Measurements from ENCODE around the gene AFMID. TPM values are rescaled to one million over a fixed set of nuclear protein-coding genes. Genes with fewer than 3 reads are reported as not detected.
A peak's percentile ranks its signal among the peaks of the same experiment; 100 is the strongest.

The AFMID gene
- total and polyA plus RNA-seq, 4 donors: 18.1 to 45.4 (median 29.3) TPM

DNA sequence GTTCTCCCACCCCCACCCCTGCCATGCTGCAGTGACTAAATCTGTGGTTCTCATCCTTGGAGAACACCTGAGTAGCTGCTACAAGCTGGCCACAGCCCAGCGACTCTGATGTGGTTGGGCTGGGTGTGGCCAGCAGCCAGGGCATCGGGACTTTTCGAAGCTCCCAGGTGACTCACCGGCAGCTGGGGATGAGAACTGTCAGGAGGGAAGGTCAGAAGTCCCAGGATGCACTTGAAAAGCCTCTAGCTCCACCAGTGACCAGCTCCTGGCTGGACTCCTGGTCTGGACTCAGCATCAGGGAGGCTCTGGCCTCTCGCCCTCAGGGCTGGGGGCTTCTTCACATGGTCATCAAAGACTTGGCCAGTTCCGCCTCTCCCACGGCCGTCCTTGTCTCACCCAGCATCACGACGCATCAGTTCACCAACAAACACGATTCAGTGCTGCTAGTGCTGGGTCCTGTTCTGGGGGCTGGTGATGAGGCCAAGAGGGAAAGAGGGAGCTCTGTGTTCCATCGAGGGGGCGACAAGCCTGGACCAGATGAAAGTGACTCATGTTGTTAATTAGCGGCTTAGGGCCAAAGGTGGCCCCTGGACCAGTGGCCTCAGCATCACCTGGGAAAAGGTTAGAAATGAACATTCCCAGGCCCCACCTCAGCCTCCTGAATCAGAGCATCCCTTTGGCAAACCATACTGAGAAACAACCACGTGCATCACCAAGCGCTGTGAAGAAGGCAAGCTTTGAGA lies 44.9 kb upstream of the AFMID start:
- Histone ChIP-seq H3K4me1 (ENCODE audit: control insufficient read depth in 1 of 2, insufficient read depth in 2 of 2, low read length in 2 of 2) (no peaks in the 10 kb centered on the region), H3K36me3 (ENCODE audit: control insufficient read depth in 1 of 2, insufficient read depth in 2 of 2, low read length in 1 of 2) (no peaks in the 10 kb centered on the region), H3K27ac (ENCODE audit: low read depth in 1 of 2, low read length in 2 of 2) (no peak overlapping the region), H3K9me3 (ENCODE audit: control insufficient read depth, low read length) (no peaks in the 10 kb centered on the region), H3K4me3 (ENCODE audit: low read length in 2 of 2) (no peak overlapping the region), H3K27me3 (ENCODE audit: control insufficient read depth in 1 of 2, insufficient read depth in 2 of 2, low read length in 1 of 2) (no peaks in the 10 kb centered on the region)
- DNase-seq (no peak), ATAC-seq (ENCODE audit: low FRiP score) (no peak)
- 88 to 91% methylated on average over 16 of the region's 16 CpGs for WGBS, 2 donors
- intact Hi-C loops (cut with DNase I): no loop called here

GRCh38 chr17:78143214-78144146 lies 43.7 kb upstream of the AFMID start:
- Histone ChIP-seq H3K9me3 (ENCODE audit: control insufficient read depth, low read length) (no peaks in the 10 kb centered on the region), H3K4me3 (ENCODE audit: low read length in 2 of 2) (no peak overlapping the region), H3K4me1 (ENCODE audit: control insufficient read depth in 1 of 2, insufficient read depth in 2 of 2, low read length in 2 of 2) (no peaks in the 10 kb centered on the region), H3K27me3 (ENCODE audit: control insufficient read depth in 1 of 2, insufficient read depth in 2 of 2, low read length in 1 of 2) (no peaks in the 10 kb centered on the region), H3K36me3 (ENCODE audit: control insufficient read depth in 1 of 2, insufficient read depth in 2 of 2, low read length in 1 of 2) (no peaks in the 10 kb centered on the region), H3K27ac (ENCODE audit: low read depth in 1 of 2, low read length in 2 of 2) (no peak overlapping the region)
- DNase-seq (no peak), ATAC-seq (ENCODE audit: low FRiP score) (no peak)
- WGBS, 2 donors: 94 to 97% methylated on average over 21 of the region's 21 CpGs
- intact Hi-C loops (cut with DNase I): no loop called here

DNA sequence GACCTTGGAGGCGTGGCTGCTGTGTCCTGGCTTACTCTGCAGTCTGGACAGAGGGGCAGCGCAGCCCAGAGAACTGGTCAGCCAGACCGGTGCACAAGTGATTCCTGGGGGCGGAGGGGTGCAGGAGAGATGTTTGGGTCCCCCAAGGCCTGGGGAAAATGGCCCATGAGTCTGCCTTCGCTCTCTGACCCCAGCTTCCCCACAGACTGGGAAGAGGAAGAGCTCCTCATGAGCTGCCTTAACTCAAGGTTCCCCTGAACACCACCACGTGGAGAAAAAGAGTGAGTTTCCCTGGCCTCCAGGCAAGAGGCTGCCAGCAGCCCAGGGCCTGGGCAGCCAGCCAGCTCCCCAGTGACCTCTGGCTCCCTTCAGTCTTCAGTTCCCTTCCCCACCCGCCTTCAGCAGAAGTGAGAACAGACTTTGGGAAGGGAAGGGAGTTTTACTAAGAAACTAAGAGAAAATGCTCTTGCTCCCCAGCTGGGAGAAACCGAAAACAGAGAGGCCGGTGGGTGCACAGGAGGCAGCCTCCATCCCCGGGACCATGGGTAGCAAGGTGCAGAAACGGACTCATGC lies 42.9 kb upstream of the AFMID start:
- Histone ChIP-seq H3K9me3 (ENCODE audit: control insufficient read depth, low read length) (no peaks in the 10 kb centered on the region), H3K4me1 (ENCODE audit: control insufficient read depth in 1 of 2, insufficient read depth in 2 of 2, low read length in 2 of 2) (no peaks in the 10 kb centered on the region), H3K27me3 (ENCODE audit: control insufficient read depth in 1 of 2, insufficient read depth in 2 of 2, low read length in 1 of 2) (no peaks in the 10 kb centered on the region), H3K4me3 (ENCODE audit: low read length in 2 of 2) (no peak overlapping the region), H3K36me3 (ENCODE audit: control insufficient read depth in 1 of 2, insufficient read depth in 2 of 2, low read length in 1 of 2) (no peaks in the 10 kb centered on the region), H3K27ac (ENCODE audit: low read depth in 1 of 2, low read length in 2 of 2) (no peak overlapping the region)
- WGBS, 2 donors: 56 to 58% methylated on average over 11 of the region's 11 CpGs
- intact Hi-C loops (cut with DNase I): no loop called here
- ATAC-seq (ENCODE audit: low FRiP score) (peak; percentile 77), DNase-seq (peak; percentile 92)

GRCh38 chr17:78144736-78145641 lies 42.2 kb upstream of the AFMID start:
- no peaks in the 10 kb centered on the region for H3K27me3 ChIP-seq (ENCODE audit: control insufficient read depth in 1 of 2, insufficient read depth in 2 of 2, low read length in 1 of 2)
- no peaks in the 10 kb centered on the region for H3K36me3 ChIP-seq (ENCODE audit: control insufficient read depth in 1 of 2, insufficient read depth in 2 of 2, low read length in 1 of 2)
- H3K9me3 ChIP-seq (ENCODE audit: control insufficient read depth, low read length): no peaks in the 10 kb centered on the region
- H3K4me3 ChIP-seq (ENCODE audit: low read length in 2 of 2): no peak overlapping the region
- intact Hi-C loops (cut with DNase I): no loop called here
- H3K27ac ChIP-seq (ENCODE audit: low read depth in 1 of 2, low read length in 2 of 2): no peak overlapping the region
- ATAC-seq (ENCODE audit: low FRiP score) (peak; percentile 30), DNase-seq (peak in 1 of 2 donors; percentile 53)
- 60 to 65% methylated on average over 18 of the region's 18 CpGs for WGBS, 2 donors
- no peaks in the 10 kb centered on the region for H3K4me1 ChIP-seq (ENCODE audit: control insufficient read depth in 1 of 2, insufficient read depth in 2 of 2, low read length in 2 of 2)

DNA sequence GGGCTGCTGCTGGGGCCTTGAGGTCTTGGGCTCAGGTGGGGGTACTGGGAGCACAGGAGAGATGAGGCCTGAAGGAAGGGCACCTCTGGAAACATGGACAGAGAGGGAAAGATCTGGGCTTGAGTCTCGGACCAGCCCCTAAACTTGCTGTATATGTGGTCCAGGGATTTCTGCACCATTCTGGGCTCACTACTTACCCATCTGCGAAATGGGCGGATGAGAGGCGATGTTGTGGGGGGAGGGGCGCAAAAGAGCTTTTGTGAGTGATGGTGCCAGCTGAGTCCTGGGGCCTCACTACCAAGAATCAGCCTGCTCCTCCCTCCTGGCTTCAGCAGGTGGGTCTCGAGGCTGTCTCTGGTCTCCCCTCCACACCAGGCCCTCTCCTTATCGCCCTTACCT lies 40.7 kb upstream of the AFMID start:
- 95 to 98% methylated on average over 7 of the region's 7 CpGs for WGBS, 2 donors
- intact Hi-C loops (cut with DNase I): no loop called here
- no peak overlapping the region for H3K4me3 ChIP-seq (ENCODE audit: low read length in 2 of 2)
- no peaks in the 10 kb centered on the region for H3K9me3 ChIP-seq (ENCODE audit: control insufficient read depth, low read length)
- no peaks in the 10 kb centered on the region for H3K4me1 ChIP-seq (ENCODE audit: control insufficient read depth in 1 of 2, insufficient read depth in 2 of 2, low read length in 2 of 2)
- DNase-seq (no peak), ATAC-seq (ENCODE audit: low FRiP score) (no peak)
- no peaks in the 10 kb centered on the region for H3K36me3 ChIP-seq (ENCODE audit: control insufficient read depth in 1 of 2, insufficient read depth in 2 of 2, low read length in 1 of 2)
- H3K27ac ChIP-seq (ENCODE audit: low read depth in 1 of 2, low read length in 2 of 2): no peak overlapping the region
- no peaks in the 10 kb centered on the region for H3K27me3 ChIP-seq (ENCODE audit: control insufficient read depth in 1 of 2, insufficient read depth in 2 of 2, low read length in 1 of 2)

DNA sequence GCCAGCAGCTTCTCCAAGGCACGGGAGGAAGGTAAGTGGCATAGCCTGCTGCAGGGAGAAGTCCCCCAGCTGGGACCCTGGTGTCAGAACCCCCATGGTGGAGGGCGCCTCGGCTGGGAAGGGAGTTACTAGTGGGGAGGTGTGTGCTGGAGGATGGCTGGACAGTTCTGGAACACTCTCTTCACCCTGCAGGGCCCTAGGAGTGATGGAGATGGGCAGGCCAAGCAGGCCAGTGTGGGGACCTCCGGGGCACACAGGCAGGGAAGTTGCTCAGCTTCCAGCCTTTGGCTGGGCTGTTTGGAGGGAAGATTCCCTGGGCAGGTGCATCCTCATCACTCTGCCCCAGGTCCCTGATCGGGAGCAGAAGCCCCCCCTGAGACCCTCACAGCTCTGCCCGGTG lies 40.3 kb upstream of the AFMID start:
- H3K27me3 ChIP-seq (ENCODE audit: control insufficient read depth in 1 of 2, insufficient read depth in 2 of 2, low read length in 1 of 2): no peaks in the 10 kb centered on the region
- no peaks in the 10 kb centered on the region for H3K4me1 ChIP-seq (ENCODE audit: control insufficient read depth in 1 of 2, insufficient read depth in 2 of 2, low read length in 2 of 2)
- DNase-seq: no peak
- H3K9me3 ChIP-seq (ENCODE audit: control insufficient read depth, low read length): no peaks in the 10 kb centered on the region
- intact Hi-C loops (cut with DNase I): no loop called here
- WGBS, 2 donors: 90 to 92% methylated on average over 5 to 6 of the region's 6 CpGs
- no peak overlapping the region for H3K27ac ChIP-seq (ENCODE audit: low read depth in 1 of 2, low read length in 2 of 2)
- ATAC-seq (ENCODE audit: low FRiP score): no peak
- H3K36me3 ChIP-seq (ENCODE audit: control insufficient read depth in 1 of 2, insufficient read depth in 2 of 2, low read length in 1 of 2): no peaks in the 10 kb centered on the region
- H3K4me3 ChIP-seq (ENCODE audit: low read length in 2 of 2): no peak overlapping the region

DNA sequence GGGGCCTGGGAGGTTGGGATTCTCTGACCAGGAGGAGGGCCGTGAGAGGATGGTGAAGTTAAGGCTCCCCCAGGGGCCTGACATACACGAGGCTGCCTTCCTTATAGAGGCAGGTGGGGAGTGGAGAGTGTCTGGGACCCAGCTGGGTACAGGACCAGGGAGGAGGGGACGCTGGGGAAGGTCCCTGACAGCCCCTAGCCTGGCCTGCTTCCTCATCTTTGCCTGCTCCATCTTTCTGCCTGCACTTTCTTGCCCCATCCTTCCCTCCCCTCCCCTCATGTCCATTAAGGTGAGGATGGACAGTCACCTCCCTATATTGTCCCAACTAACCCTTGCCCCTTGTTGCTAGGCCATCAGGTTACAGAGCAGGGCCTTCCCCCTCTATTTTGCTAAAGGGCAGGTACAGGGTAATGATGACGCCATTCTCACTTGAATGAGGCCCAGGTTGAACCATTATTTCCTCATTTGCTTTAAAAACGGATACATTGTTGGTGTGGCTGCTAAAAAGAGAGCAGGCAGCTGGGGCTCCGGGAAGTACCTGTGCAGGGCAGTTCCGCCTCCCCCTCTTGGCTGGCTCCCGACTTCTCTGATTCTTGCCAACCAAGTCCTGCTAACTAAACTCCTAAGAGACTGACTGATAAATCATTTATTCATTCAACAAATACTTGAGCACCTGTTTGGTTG lies 39.7 kb upstream of the AFMID start:
- Histone ChIP-seq H3K27ac (ENCODE audit: low read depth in 1 of 2, low read length in 2 of 2) (no peak overlapping the region), H3K9me3 (ENCODE audit: control insufficient read depth, low read length) (no peaks in the 10 kb centered on the region), H3K4me1 (ENCODE audit: control insufficient read depth in 1 of 2, insufficient read depth in 2 of 2, low read length in 2 of 2) (no peaks in the 10 kb centered on the region), H3K36me3 (ENCODE audit: control insufficient read depth in 1 of 2, insufficient read depth in 2 of 2, low read length in 1 of 2) (no peaks in the 10 kb centered on the region), H3K4me3 (ENCODE audit: low read length in 2 of 2) (no peak overlapping the region), H3K27me3 (ENCODE audit: control insufficient read depth in 1 of 2, insufficient read depth in 2 of 2, low read length in 1 of 2) (no peaks in the 10 kb centered on the region)
- intact Hi-C loops (cut with DNase I): no loop called here
- DNase-seq (no peak), ATAC-seq (ENCODE audit: low FRiP score) (no peak)
- 84 to 86% methylated on average over 8 of the region's 8 CpGs for WGBS, 2 donors
